IPS-20b (cell line): ENCODE results near the gene CYB561.

Experiments
- H3K27ac ChIP-seq: one replicate; pipeline ENCODE4 v1.5.1; 2013; ENCODE audit warnings: low read length
- H3K27me3 ChIP-seq: 2 replicates; pipeline ENCODE4 v1.6.1; 2013; ENCODE audit warnings: mild to moderate bottlenecking, low read length, inconsistent platforms; ENCODE audit not compliant: insufficient read depth
- H3K36me3 ChIP-seq: 2 replicates; pipeline ENCODE4 v1.6.1; 2013; ENCODE audit warnings: low read depth, mild to moderate bottlenecking, inconsistent platforms, low read length, moderate library complexity; ENCODE audit not compliant: insufficient read depth
- H3K4me1 ChIP-seq: 2 replicates; pipeline ENCODE4 v1.6.1; 2013; ENCODE audit warnings: mild to moderate bottlenecking, control low read depth, inconsistent platforms, low read length, moderate library complexity; ENCODE audit not compliant: insufficient read depth
- H3K4me3 ChIP-seq: 2 replicates; pipeline ENCODE4 v1.5.1; 2013; ENCODE audit warnings: mild to moderate bottlenecking, low read length, inconsistent platforms
- H3K9ac ChIP-seq: 2 replicates; pipeline ENCODE4 v1.6.1; 2013; ENCODE audit warnings: low read depth, mild to moderate bottlenecking, inconsistent platforms, low read length, moderate library complexity
- H3K9me3 ChIP-seq: 2 replicates; pipeline ENCODE4 v1.6.1; 2013; ENCODE audit warnings: mild to moderate bottlenecking, low read depth, low read length, inconsistent platforms; ENCODE audit not compliant: insufficient read depth

Gene CYB561

GRCh38 chr17:63426041-63426916 is 19.8 kb downstream of the CYB561 start:
- peaks cover 17% of the 10 kb centered on the region for H3K4me1 ChIP-seq
- no peaks in the 10 kb centered on the region for H3K36me3 ChIP-seq
- no peak overlapping the region for H3K9ac ChIP-seq
- H3K4me3 ChIP-seq = no peak overlapping the region
- H3K27ac ChIP-seq = no peak overlapping the region
- no peaks in the 10 kb centered on the region for H3K27me3 ChIP-seq
- no peaks in the 10 kb centered on the region for H3K9me3 ChIP-seq

GRCh38 chr17:63425483-63425882 is 20.6 kb downstream of the CYB561 start:
- H3K4me3 ChIP-seq = no peak overlapping the region
- no peaks in the 10 kb centered on the region for H3K9me3 ChIP-seq
- no peaks in the 10 kb centered on the region for H3K36me3 ChIP-seq
- no peak overlapping the region for H3K9ac ChIP-seq
- H3K4me1 ChIP-seq = peaks cover 17% of the 10 kb centered on the region
- no peak overlapping the region for H3K27ac ChIP-seq
- no peaks in the 10 kb centered on the region for H3K27me3 ChIP-seq

- Histone ChIP-seq H3K27me3 (no peaks in the 10 kb centered on the region), H3K4me3 (no peak overlapping the region), H3K9me3 (no peaks in the 10 kb centered on the region), H3K27ac (no peak overlapping the region), H3K4me1 (peaks cover 17% of the 10 kb centered on the region), H3K9ac (no peak overlapping the region), H3K36me3 (no peaks in the 10 kb centered on the region)
Measured at GRCh38 chr17:63423963-63424362, 22.1 kb downstream of the CYB561 start.

- peaks cover 15% of the 10 kb centered on the region for H3K4me1 ChIP-seq
- no peaks in the 10 kb centered on the region for H3K9me3 ChIP-seq
- no peak overlapping the region for H3K9ac ChIP-seq
- no peak overlapping the region for H3K4me3 ChIP-seq
- H3K36me3 ChIP-seq = no peaks in the 10 kb centered on the region
- H3K27me3 ChIP-seq = no peaks in the 10 kb centered on the region
- no peak overlapping the region for H3K27ac ChIP-seq
Measured at GRCh38 chr17:63423251-63423950, 22.7 kb downstream of the CYB561 start.

GRCh38 chr17:63421681-63422645 is 24.1 kb downstream of the CYB561 start:
- no peaks in the 10 kb centered on the region for H3K27me3 ChIP-seq
- no peak overlapping the region for H3K4me3 ChIP-seq
- H3K36me3 ChIP-seq = no peaks in the 10 kb centered on the region
- H3K4me1 ChIP-seq = 0 out of 2 replicates have a peak, but pooled peaks cover 3% of the 10 kb centered on the region
- H3K9ac ChIP-seq = no peak overlapping the region
- H3K9me3 ChIP-seq = no peaks in the 10 kb centered on the region
- H3K27ac ChIP-seq = no peak overlapping the region

GRCh38 chr17:63420868-63421680 is 25.0 kb downstream of the CYB561 start:
- Histone ChIP-seq H3K36me3 (no peaks in the 10 kb centered on the region), H3K4me1 (0 out of 2 replicates have a peak, but pooled peaks cover 3% of the 10 kb centered on the region), H3K4me3 (no peak overlapping the region), H3K9ac (no peak overlapping the region), H3K9me3 (no peaks in the 10 kb centered on the region), H3K27ac (no peak overlapping the region), H3K27me3 (no peaks in the 10 kb centered on the region)

GRCh38 chr17:63419949-63420867 is 25.9 kb downstream of the CYB561 start:
- no peaks in the 10 kb centered on the region for H3K9me3 ChIP-seq
- H3K4me3 ChIP-seq = no peak overlapping the region
- no peaks in the 10 kb centered on the region for H3K27me3 ChIP-seq
- H3K36me3 ChIP-seq = no peaks in the 10 kb centered on the region
- no peak overlapping the region for H3K27ac ChIP-seq
- H3K9ac ChIP-seq = no peak overlapping the region
- no peaks in the 10 kb centered on the region for H3K4me1 ChIP-seq

GRCh38 chr17:63419398-63419797 is 26.7 kb downstream of the CYB561 start:
- H3K27me3 ChIP-seq = no peaks in the 10 kb centered on the region
- no peaks in the 10 kb centered on the region; the same call in 1 of the 2 replicates for H3K36me3 ChIP-seq
- H3K9me3 ChIP-seq = no peaks in the 10 kb centered on the region
- H3K27ac ChIP-seq = no peak overlapping the region
- no peak overlapping the region for H3K9ac ChIP-seq
- no peaks in the 10 kb centered on the region for H3K4me1 ChIP-seq
- no peak overlapping the region for H3K4me3 ChIP-seq

GRCh38 chr17:63418540-63418939 is 27.6 kb downstream of the CYB561 start:
- H3K9ac ChIP-seq = no peak overlapping the region
- H3K4me3 ChIP-seq = no peak overlapping the region
- peaks cover 4% of the 10 kb centered on the region; the same call in 1 of the 2 replicates for H3K36me3 ChIP-seq
- H3K4me1 ChIP-seq = no peaks in the 10 kb centered on the region
- no peaks in the 10 kb centered on the region for H3K27me3 ChIP-seq
- H3K27ac ChIP-seq = no peak overlapping the region
- H3K9me3 ChIP-seq = no peaks in the 10 kb centered on the region

- Histone ChIP-seq H3K36me3 (peaks cover 4% of the 10 kb centered on the region; the same call in 1 of the 2 replicates), H3K27me3 (no peaks in the 10 kb centered on the region), H3K4me1 (no peaks in the 10 kb centered on the region), H3K27ac (no peak overlapping the region), H3K9ac (no peak overlapping the region), H3K9me3 (no peaks in the 10 kb centered on the region), H3K4me3 (no peak overlapping the region)
Measured at GRCh38 chr17:63414222-63414621, 31.9 kb downstream of the CYB561 start.
